A549 treated with AZD2906 at 1 μM for 4 hours (cell line): ENCODE results near the gene GLS. TPM values are rescaled to one million over a fixed set of nuclear protein-coding genes. Genes with fewer than 3 reads are reported as not detected.

Experiments used
- total RNA-seq: library from RNA; stranded (reverse); fragments of 200-300 nt; extraction: Qiagen RNA extraction; gene quantifications from 5 replicates; pipeline ENCODE4 v1.2.3, GENCODE V29; 2022

The GLS gene
- total RNA-seq: 75.3 to 132 TPM (median 85.4 TPM) in 5 replicates

GRCh38 chr2:190880378-190881083 is at the start of gene GLS:
GLS (plus strand) TSS chr2:190880821; CDS start chr2:190881085, 264 bp downstream.

DNA sequence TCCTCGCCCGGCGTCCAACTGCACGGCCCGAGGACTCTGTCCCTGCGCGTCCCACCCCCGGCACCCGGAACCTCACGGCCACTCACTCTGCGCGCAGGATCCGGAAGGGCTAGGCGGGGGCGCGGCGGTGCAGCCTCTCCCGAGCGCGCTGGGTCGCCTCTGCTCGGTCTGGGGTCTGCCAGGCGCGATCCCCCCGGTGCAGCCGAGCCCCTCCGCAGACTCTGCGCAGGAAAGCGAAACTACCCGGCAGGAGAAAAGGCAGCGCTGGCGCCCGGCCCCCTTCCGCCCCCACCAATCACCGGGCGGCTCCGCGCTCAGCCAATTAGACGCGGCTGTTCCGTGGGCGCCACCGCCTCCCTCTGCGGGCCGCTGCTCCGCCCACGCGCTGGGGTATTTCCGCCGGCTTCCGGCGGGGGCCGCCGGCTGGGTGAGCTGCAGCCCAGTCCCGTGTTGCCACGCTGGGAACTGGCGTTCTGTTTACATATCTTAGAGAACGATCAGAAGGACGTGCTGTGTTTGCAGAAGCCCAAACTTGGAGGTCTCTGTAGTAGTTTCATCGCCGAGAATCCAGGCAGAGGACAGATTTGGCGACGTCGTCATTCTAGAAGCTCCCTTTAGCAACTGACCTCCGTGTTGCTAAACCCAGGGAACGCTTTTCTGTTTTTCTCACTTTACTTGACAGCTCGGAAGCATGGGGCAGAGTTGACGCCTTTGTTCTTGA is 133.5 kb downstream of the GLS start, which contains the start of gene STAT1:
Gene STAT1 (minus strand): TSS at position 240 of the 721 bp plus-strand sequence. CDS start 4,168 bp downstream, outside the sequence.

Other genes with a start within 250 kb of the GLS start
- 26.8 to 45.3 TPM (median 35.2 TPM) in 5 replicates for gene NAB1, start 231.7 kb upstream of the GLS start, total RNA-seq
- 48.6 to 60.2 TPM (median 52.7 TPM) in 5 replicates for gene STAT1, start 133.3 kb downstream of the GLS start, total RNA-seq